ENCODE data around the gene RPL13A.

RPL13A gene

DNA sequence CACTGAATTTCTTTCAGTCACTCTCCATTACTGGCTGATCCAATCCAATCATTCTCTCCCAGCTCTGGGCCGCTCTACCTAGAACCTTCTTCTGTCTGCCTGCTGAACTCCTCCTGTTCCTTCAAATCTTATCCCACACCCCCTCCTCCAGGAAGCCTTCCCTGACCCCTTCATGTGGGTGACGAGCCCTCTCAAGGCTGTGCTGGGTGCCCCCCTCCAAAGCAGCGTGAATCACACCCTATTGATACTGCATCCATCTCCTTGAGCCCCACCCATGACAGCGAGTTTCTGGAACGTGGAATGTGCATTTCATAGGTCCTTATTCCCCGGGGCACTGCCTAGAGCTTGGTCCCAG is 39.0 kb upstream of the RPL13A start:
- no peak overlapping the region for H3K4me3 ChIP-seq (ENCODE audit: control insufficient read depth, low read depth, low read length)
- TF ChIP-seq, protein P1, sequence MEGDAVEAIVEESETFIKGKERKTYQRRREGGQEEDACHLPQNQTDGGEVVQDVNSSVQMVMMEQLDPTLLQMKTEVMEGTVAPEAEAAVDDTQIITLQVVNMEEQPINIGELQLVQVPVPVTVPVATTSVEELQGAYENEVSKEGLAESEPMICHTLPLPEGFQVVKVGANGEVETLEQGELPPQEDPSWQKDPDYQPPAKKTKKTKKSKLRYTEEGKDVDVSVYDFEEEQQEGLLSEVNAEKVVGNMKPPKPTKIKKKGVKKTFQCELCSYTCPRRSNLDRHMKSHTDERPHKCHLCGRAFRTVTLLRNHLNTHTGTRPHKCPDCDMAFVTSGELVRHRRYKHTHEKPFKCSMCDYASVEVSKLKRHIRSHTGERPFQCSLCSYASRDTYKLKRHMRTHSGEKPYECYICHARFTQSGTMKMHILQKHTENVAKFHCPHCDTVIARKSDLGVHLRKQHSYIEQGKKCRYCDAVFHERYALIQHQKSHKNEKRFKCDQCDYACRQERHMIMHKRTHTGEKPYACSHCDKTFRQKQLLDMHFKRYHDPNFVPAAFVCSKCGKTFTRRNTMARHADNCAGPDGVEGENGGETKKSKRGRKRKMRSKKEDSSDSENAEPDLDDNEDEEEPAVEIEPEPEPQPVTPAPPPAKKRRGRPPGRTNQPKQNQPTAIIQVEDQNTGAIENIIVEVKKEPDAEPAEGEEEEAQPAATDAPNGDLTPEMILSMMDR (IDR thresholded peaks at IDR 0.05; ENCODE audit: control insufficient read depth, insufficient read depth, low read depth, low read length, missing control alignments) = no peak
- DNase-seq (ENCODE audit: low read depth) = no peak

- TF ChIP-seq, protein P1 (IDR thresholded peaks at IDR 0.05; ENCODE audit: control insufficient read depth, insufficient read depth, low read depth, low read length, missing control alignments) = no peak
- peak overlapping the region; percentile 95 for H3K4me3 ChIP-seq (ENCODE audit: control insufficient read depth, low read depth, low read length)
- DNase-seq (ENCODE audit: low read depth) = no peak
These were observed 37.0 kb upstream of the RPL13A start for GRCh38 chr19:49450405-49450804.

GRCh38 chr19:49451430-49452181 is 35.8 kb upstream of the RPL13A start, which contains the start of gene PIH1D1:
PIH1D1 (minus strand) TSS chr19:49451814; CDS start chr19:49451574, 240 bp downstream.
- TF ChIP-seq, protein P1 (IDR thresholded peaks at IDR 0.05; ENCODE audit: control insufficient read depth, insufficient read depth, low read depth, low read length, missing control alignments) = peak; percentile 25
- H3K4me3 ChIP-seq (ENCODE audit: control insufficient read depth, low read depth, low read length) = peak within 1 kb of the TSS; percentile 95
- DNase-seq (ENCODE audit: low read depth) = peak; percentile 97

DNA sequence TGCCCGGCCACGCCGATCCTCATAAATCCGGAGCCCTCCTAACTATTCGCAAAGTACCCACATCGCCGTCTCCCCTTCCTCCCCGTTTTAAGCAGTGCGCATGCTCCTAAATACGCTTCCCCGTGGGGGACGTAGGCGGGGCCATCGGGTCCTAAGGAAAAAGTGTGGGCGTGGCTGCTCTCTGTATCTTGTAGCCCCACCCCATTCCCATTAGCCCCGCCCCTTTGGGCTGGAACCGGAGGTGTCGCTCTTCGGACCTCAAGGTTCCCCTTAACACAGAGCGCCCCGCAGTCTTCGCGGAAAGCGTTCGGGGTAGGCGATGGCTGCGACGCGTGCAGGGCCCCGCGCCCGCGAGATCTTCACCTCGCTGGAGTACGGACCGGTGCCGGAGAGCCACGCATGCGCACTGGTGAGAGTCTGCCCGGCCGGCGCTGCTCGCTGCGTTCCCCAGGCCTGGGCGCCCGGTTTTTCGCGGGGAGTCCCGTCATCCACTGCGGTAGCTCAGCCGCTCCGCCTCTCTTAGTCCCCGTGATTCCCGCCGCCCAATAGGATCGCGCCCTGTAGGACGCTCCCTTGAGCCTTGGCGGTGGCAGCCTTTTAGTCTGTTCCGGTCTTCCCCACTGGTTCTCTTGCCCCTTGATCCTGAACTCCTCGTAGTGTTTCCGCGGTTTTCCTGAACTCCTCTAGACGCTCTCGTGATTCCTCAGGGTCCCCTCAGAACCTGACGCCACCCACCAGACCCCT is 34.2 kb upstream of the RPL13A start, which contains the start of gene ALDH16A1:
Gene ALDH16A1 (plus strand): TSS at position 213 of the 744 bp plus-strand sequence. CDS start 107 bp downstream, at position 320.
- TF ChIP-seq, protein P1 (IDR thresholded peaks at IDR 0.05; ENCODE audit: control insufficient read depth, insufficient read depth, low read depth, low read length, missing control alignments) = no peak
- DNase-seq (ENCODE audit: low read depth) = peak; percentile 89

GRCh38 chr19:49453757-49454240 is 33.6 kb upstream of the RPL13A start:
- TF ChIP-seq, protein P1 (IDR thresholded peaks at IDR 0.05; ENCODE audit: control insufficient read depth, insufficient read depth, low read depth, low read length, missing control alignments) = no peak
- no peak for DNase-seq (ENCODE audit: low read depth)
- H3K4me3 ChIP-seq (ENCODE audit: control insufficient read depth, low read depth, low read length) = peak overlapping the region; percentile 59

More for the DNA sequence above, 34.2 kb upstream of the RPL13A start, which contains the start of gene ALDH16A1:
- peak within 1 kb of the TSS; percentile 59 for H3K4me3 ChIP-seq (ENCODE audit: control insufficient read depth, low read depth, low read length)

GRCh38 chr19:49455773-49456172 is 31.6 kb upstream of the RPL13A start:
- TF ChIP-seq, protein P1 (IDR thresholded peaks at IDR 0.05; ENCODE audit: control insufficient read depth, insufficient read depth, low read depth, low read length, missing control alignments) = no peak
- no peak for DNase-seq (ENCODE audit: low read depth)
- no peak overlapping the region for H3K4me3 ChIP-seq (ENCODE audit: control insufficient read depth, low read depth, low read length)

All from AG09309 (cell line).